Thyroid gland (tissue), 4 donors: ENCODE data around the gene RABEP2. TPM values are rescaled to one million over a fixed set of nuclear protein-coding genes. Genes with fewer than 3 reads are reported as not detected.

Experiments
- DNase-seq, 2 donors: peaks; one replicate each; pipeline ENCODE4 v3.0.0-alpha.2; 2019
- H3K27ac ChIP-seq, 3 donors: fragments of 200-600 bp; sonication (generic); 1 replicate in 2 of 3; 2 replicates in 1 of 3; pipeline ENCODE4 v1.5.1; 2016 to 2019; ENCODE audit warnings: mild to moderate bottlenecking in 1 of 3, moderate library complexity in 1 of 3
- H3K27me3 ChIP-seq: fragments of 200-600 bp; sonication (generic); one replicate; pipeline ENCODE4 v1.5.1; 2019
- H3K36me3 ChIP-seq, 2 donors: fragments of 200-600 bp; sonication (generic); one replicate each; pipeline ENCODE4 v1.5.1; 2016 to 2019
- H3K4me1 ChIP-seq, 2 donors: fragments of 200-600 bp; sonication (generic); one replicate each; pipeline ENCODE4 v1.5.1; 2017 to 2019
- H3K4me3 ChIP-seq, 3 donors: fragments of 200-600 bp; sonication (generic); replicated peaks in 1 of 3; 1 replicate in 2 of 3; 2 replicates in 1 of 3; pipeline ENCODE4 v1.5.1; 2016; ENCODE audit warnings: mild to moderate bottlenecking in 1 of 3
- H3K9me3 ChIP-seq: fragments of 200-600 bp; sonication (generic); one replicate; pipeline ENCODE4 v1.5.1; 2017
- POLR2A ChIP-seq, 2 donors: fragments of 450-650 bp; IDR thresholded peaks; one replicate each; pipeline ENCODE4 v1.6.1; 2017; ENCODE audit warnings: antibody characterized with exemption in 2 of 2, mild to moderate bottlenecking in 2 of 2, moderate library complexity in 1 of 2
- WGBS, 2 donors: methylation state at CpG; one replicate each; pipeline ENCODE4 v1.1.5; 2017; 5-methylcytosine and 5-hydroxymethylcytosine counted together
- intact Hi-C: fragments of 100-400 bp; cut with DNase I; formaldehyde crosslinking; loops from one replicate; pipeline ENCODE4 v1.15.1; 2023
- total RNA-seq, 4 donors: library from RNA; depleted of rRNA; stranded (reverse); fragments of >200 nt; gene quantifications; one replicate each; pipeline ENCODE4 v1.2.3, GENCODE V29; 2016
- TF ChIP-seq, protein P1 (sequence below), 6 experiments: fragments of 200-600 bp in 3 of 6; fragments of 450-650 bp in 3 of 6; sonication (generic) in 3 of 6; IDR thresholded peaks; one replicate each; pipeline ENCODE4 v1.5.1; 2016 to 2019; ENCODE audit warnings: antibody characterized with exemption in 6 of 6, mild to moderate bottlenecking in 2 of 6, inconsistent platforms in 1 of 6, moderate library complexity in 1 of 6

Gene RABEP2
- total RNA-seq, 4 donors from 2014 or later, result 36.7 to 55.8 (median 41.2) TPM

DNA sequence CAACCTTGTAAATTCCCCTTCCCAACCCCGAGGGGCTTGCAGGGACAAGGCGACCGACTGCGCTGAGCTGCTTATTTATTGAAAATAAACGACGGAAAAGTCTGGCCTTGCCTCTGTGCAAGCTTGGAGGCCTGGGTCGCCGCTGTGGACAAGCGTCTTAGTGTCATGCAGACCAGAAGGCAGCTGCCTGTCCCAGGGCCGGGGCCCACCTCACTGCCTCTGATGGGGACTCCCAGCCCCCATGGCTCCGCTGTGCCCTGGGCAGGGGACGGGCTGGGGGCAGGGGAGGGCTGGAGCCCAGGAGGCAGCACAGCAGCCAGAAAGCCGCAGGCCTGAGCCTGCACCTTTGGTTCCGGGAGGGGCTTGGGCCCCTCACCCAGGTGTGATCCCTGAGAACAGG, 20.7 kb downstream of the RABEP2 start:
- no peak overlapping the region for H3K4me3 ChIP-seq
- no peaks in the 10 kb centered on the region for H3K9me3 ChIP-seq
- no peak for TF ChIP-seq POLR2A (IDR thresholded peaks at IDR 0.05)
- TF ChIP-seq, protein P1, sequence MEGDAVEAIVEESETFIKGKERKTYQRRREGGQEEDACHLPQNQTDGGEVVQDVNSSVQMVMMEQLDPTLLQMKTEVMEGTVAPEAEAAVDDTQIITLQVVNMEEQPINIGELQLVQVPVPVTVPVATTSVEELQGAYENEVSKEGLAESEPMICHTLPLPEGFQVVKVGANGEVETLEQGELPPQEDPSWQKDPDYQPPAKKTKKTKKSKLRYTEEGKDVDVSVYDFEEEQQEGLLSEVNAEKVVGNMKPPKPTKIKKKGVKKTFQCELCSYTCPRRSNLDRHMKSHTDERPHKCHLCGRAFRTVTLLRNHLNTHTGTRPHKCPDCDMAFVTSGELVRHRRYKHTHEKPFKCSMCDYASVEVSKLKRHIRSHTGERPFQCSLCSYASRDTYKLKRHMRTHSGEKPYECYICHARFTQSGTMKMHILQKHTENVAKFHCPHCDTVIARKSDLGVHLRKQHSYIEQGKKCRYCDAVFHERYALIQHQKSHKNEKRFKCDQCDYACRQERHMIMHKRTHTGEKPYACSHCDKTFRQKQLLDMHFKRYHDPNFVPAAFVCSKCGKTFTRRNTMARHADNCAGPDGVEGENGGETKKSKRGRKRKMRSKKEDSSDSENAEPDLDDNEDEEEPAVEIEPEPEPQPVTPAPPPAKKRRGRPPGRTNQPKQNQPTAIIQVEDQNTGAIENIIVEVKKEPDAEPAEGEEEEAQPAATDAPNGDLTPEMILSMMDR (IDR thresholded peaks at IDR 0.05), result no peak
- H3K27ac ChIP-seq, result no peak overlapping the region
- H3K4me1 ChIP-seq, result no peaks in the 10 kb centered on the region
- no peaks in the 10 kb centered on the region for H3K27me3 ChIP-seq
- DNase-seq, result no peak
- intact Hi-C loops, result no loop called here
- 90 to 92% methylated on average over 11 to 12 of the region's 14 CpGs for WGBS, 2 donors
- peaks cover 0 to 24% of the 10 kb centered on the region in 2 donors for H3K36me3 ChIP-seq

DNA sequence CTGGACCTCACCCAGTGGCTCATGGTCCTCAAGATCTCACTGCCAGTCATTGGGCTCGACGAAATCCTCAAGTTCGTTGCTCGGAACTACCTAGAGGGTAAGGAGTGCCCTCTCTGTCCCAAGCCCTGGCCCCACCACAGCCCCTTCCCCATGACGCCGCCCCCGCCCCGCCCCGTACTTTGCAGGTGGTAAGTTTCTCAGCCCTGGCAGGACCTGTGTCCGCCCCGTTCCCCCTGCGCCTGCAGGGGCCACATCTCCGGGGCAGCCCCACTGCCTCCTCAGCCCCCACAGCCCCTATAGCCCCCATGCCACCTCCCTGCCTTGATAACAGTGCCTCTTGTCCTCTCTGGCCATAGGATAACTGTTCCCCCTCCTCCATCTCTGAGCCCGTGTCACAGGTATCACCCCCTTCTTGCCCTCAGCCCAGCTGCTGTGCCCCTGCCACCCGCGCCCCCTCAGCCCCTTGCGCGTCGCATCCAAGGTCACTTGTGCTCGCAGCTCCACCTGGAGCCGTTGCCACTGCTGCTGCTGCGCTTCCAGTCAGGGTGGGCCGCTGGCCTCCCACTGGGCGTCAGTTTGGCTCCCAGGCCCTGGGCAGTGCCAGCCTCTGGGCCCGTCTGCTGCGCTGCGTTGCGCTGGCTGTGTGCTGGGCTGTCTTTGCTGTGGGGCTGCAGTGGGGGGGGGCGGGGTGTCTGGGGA, 21.5 kb downstream of the RABEP2 start:
- WGBS, 2 donors, result 89 to 90% methylated on average over 23 to 29 of the region's 29 CpGs
- intact Hi-C loops, result no loop called here

DNA sequence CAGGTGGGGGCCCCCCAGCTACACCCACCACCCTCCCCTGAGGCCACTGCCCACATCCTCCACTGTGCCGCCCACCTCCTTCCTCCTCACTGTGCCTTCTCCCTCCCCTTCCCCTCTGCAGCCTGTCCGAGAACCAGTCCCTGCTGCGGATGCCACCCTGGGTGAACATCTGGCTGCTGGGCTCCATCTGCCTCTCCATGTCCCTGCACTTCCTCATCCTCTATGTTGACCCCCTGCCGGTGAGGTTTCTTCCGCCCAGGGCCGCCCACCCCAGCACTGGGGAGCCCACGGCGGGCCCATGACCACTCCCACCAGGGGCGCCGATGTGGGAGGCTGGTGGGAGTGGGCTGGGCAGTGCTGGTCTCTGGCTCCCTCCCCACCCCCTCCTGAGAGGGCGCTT, 22.1 kb downstream of the RABEP2 start:
- Histone ChIP-seq H3K4me1 (no peaks in the 10 kb centered on the region), H3K27me3 (no peaks in the 10 kb centered on the region), H3K36me3 (peaks cover 0 to 18% of the 10 kb centered on the region in 2 donors), H3K4me3 (no peak overlapping the region), H3K27ac (no peak overlapping the region), H3K9me3 (no peaks in the 10 kb centered on the region)
- intact Hi-C loops, result no loop called here
- 73 to 75% methylated on average over 7 to 11 of the region's 11 CpGs for WGBS, 2 donors
- DNase-seq, result no peak
- no peak for TF ChIP-seq POLR2A (IDR thresholded peaks at IDR 0.05)
- TF ChIP-seq, protein P1 (IDR thresholded peaks at IDR 0.05), result no peak

More for the DNA sequence above, 21.5 kb downstream of the RABEP2 start:
- TF ChIP-seq, protein P1 (IDR thresholded peaks at IDR 0.05), result no peak
- no peak for TF ChIP-seq POLR2A (IDR thresholded peaks at IDR 0.05)
- no peaks in the 10 kb centered on the region for H3K27me3 ChIP-seq
- no peaks in the 10 kb centered on the region for H3K9me3 ChIP-seq
- no peaks in the 10 kb centered on the region for H3K4me1 ChIP-seq
- no peak overlapping the region for H3K4me3 ChIP-seq
- H3K27ac ChIP-seq, result no peak overlapping the region
- DNase-seq, result no peak
- peaks cover 0 to 22% of the 10 kb centered on the region in 2 donors for H3K36me3 ChIP-seq

DNA sequence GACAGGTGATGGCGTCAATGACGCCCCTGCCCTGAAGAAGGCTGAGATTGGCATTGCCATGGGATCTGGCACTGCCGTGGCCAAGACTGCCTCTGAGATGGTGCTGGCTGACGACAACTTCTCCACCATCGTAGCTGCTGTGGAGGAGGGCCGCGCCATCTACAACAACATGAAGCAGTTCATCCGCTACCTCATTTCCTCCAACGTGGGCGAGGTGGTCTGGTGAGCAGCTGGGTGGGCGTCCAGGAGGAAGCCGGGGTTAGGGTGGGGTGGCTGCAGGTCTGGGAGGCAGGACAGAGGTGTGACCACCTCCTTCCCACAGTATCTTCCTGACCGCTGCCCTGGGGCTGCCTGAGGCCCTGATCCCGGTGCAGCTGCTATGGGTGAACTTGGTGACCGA, 23.2 kb downstream of the RABEP2 start:
- no peak overlapping the region for H3K4me3 ChIP-seq
- no peak overlapping the region for H3K27ac ChIP-seq
- 87 to 95% methylated on average over 9 to 12 of the region's 15 CpGs for WGBS, 2 donors
- TF ChIP-seq POLR2A (IDR thresholded peaks at IDR 0.05), result no peak
- TF ChIP-seq, protein P1 (IDR thresholded peaks at IDR 0.05), result no peak
- H3K9me3 ChIP-seq, result no peaks in the 10 kb centered on the region
- no peaks in the 10 kb centered on the region for H3K4me1 ChIP-seq
- peaks cover 0 to 13% of the 10 kb centered on the region in 2 donors for H3K36me3 ChIP-seq
- intact Hi-C loops, result no loop called here
- no peaks in the 10 kb centered on the region for H3K27me3 ChIP-seq
- DNase-seq, result no peak

DNA sequence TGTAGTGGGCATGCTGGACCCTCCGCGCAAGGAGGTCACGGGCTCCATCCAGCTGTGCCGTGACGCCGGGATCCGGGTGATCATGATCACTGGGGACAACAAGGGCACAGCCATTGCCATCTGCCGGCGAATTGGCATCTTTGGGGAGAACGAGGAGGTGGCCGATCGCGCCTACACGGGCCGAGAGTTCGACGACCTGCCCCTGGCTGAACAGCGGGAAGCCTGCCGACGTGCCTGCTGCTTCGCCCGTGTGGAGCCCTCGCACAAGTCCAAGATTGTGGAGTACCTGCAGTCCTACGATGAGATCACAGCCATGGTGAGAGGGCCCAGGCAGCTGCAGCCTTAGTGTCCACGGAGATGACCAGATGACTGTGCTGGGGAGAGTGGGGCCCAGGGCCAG, 24.4 kb downstream of the RABEP2 start:
- H3K4me3 ChIP-seq, result no peak overlapping the region
- H3K36me3 ChIP-seq, result peaks cover 0 to 13% of the 10 kb centered on the region in 2 donors
- no peaks in the 10 kb centered on the region for H3K27me3 ChIP-seq
- intact Hi-C loops, result no loop called here
- no peak for DNase-seq
- TF ChIP-seq, protein P1 (IDR thresholded peaks at IDR 0.05), result no peak
- TF ChIP-seq POLR2A (IDR thresholded peaks at IDR 0.05), result no peak
- WGBS, 2 donors, result 91 to 95% methylated on average over 22 to 24 of the region's 25 CpGs
- H3K27ac ChIP-seq, result no peak overlapping the region
- no peaks in the 10 kb centered on the region for H3K9me3 ChIP-seq
- no peaks in the 10 kb centered on the region for H3K4me1 ChIP-seq
